SK-N-SH (cell line): Measurements from ENCODE around the gene CHCHD5. TPM values are rescaled to one million over a fixed set of nuclear protein-coding genes. Genes with fewer than 3 reads are reported as not detected.
A peak's percentile ranks its signal among the peaks of the same experiment; 100 is the strongest.

Experiments used
- CTCF ChIA-PET: fragments of 300-600, 350-600 bp; formaldehyde crosslinking; extraction: SDS; loops from one replicate; lab custom pipeline; 2021; lab: Yijun Ruan, JAX
- POLR2A ChIA-PET: fragments of 350-600 bp; sonication (Branson Sonifier 250); formaldehyde crosslinking; extraction: SDS; loops from one replicate; lab custom pipeline; 2020; ENCODE audit warnings: antibody characterized with exemption, inconsistent platforms; lab: Yijun Ruan, JAX
- DNase-seq: peaks from one replicate; pipeline ENCODE4 v3.0.0; 2012
- H2AFZ ChIP-seq: fragments of 200-600 bp; sonication (generic); 2 replicates; pipeline ENCODE4 v1.8.1; 2016; ENCODE audit warnings: antibody characterized with exemption, mild to moderate bottlenecking, low read depth
- H3F3A ChIP-seq: fragments of 200-600 bp; sonication (generic); replicated peaks from 2 replicates; pipeline ENCODE3; 2016; ENCODE audit warnings: antibody characterized with exemption, mild to moderate bottlenecking; ENCODE audit not compliant: insufficient read depth
- H3K27ac ChIP-seq, 2 experiments: fragments of 200-500 bp in 1 of 2; fragments of 200-600 bp in 1 of 2; sonication (Bioruptor generic) in 1 of 2; sonication (generic), shearing (Covaris generic) in 1 of 2; 2 replicates each; pipeline versions ENCODE4 v1.5.1 to v1.6.1; 2014 to 2016; ENCODE audit warnings: low read depth in 2 of 2, inconsistent platforms in 1 of 2, low read length in 1 of 2, mild to moderate bottlenecking in 1 of 2, mixed read lengths in 1 of 2
- H3K27me3 ChIP-seq: fragments of 200-600 bp; sonication (generic), shearing (Covaris generic); 2 replicates; pipeline ENCODE4 v1.6.1; 2016; ENCODE audit warnings: mixed run types; ENCODE audit not compliant: insufficient read depth
- H3K36me3 ChIP-seq, 2 experiments: fragments of 200-500 bp in 1 of 2; fragments of 200-600 bp in 1 of 2; sonication (Bioruptor generic) in 1 of 2; sonication (generic) in 1 of 2; replicated peaks in 1 of 2; 2 replicates each; pipeline versions ENCODE3 to v1.5.1; 2014 to 2016; ENCODE audit warnings: low read length in 1 of 2, mild to moderate bottlenecking in 1 of 2; ENCODE audit not compliant: insufficient read depth in 2 of 2, control insufficient read depth in 1 of 2
- H3K4me1 ChIP-seq, 2 experiments: fragments of 200-500 bp in 1 of 2; fragments of 200-600 bp in 1 of 2; sonication (Bioruptor generic) in 1 of 2; sonication (generic), shearing (Covaris generic) in 1 of 2; 2 replicates each; pipeline versions ENCODE4 v1.5.1 to v1.6.1; 2014 to 2016; ENCODE audit warnings: low read depth in 1 of 2, low read length in 1 of 2, mixed run types in 1 of 2; ENCODE audit not compliant: insufficient read depth in 2 of 2, control insufficient read depth in 1 of 2
- H3K4me2 ChIP-seq: fragments of 200-600 bp; sonication (generic), shearing (Covaris generic); 2 replicates; pipeline ENCODE4 v1.6.1; 2017; ENCODE audit warnings: mixed run types
- H3K4me3 ChIP-seq, 2 experiments: fragments of 200-500 bp in 1 of 2; fragments of 200-600 bp in 1 of 2; sonication (Bioruptor generic) in 1 of 2; sonication (generic), shearing (Covaris generic) in 1 of 2; 2 replicates each; pipeline versions ENCODE4 v1.5.1 to v1.8.1; 2014 to 2016; ENCODE audit warnings: low read depth in 2 of 2, inconsistent platforms in 1 of 2, low read length in 1 of 2, mild to moderate bottlenecking in 1 of 2, mixed read lengths in 1 of 2, moderate library complexity in 1 of 2
- H3K79me2 ChIP-seq: fragments of 200-600 bp; sonication (generic); 2 replicates; pipeline ENCODE4 v1.8.1; 2017; ENCODE audit warnings: mild to moderate bottlenecking; ENCODE audit not compliant: insufficient read depth
- H3K9ac ChIP-seq: fragments of 200-600 bp; sonication (generic); 2 replicates; pipeline ENCODE4 v1.6.1; 2017; ENCODE audit warnings: mixed run types
- H3K9me2 ChIP-seq: fragments of 200-600 bp; sonication (generic); 2 replicates; pipeline ENCODE4 v1.6.1; 2017; ENCODE audit warnings: mixed run types
- H3K9me3 ChIP-seq: fragments of 200-600 bp; sonication (generic); 2 replicates; pipeline ENCODE4 v1.6.1; 2017; ENCODE audit warnings: mixed run types, mild to moderate bottlenecking, moderate library complexity
- H4K20me1 ChIP-seq: fragments of 200-600 bp; sonication (generic); 2 replicates; pipeline ENCODE4 v1.6.1; 2017; ENCODE audit warnings: mild to moderate bottlenecking, mixed run types; ENCODE audit not compliant: insufficient read depth
- CHD2 ChIP-seq: fragments of 150-350 bp; IDR thresholded peaks from 2 replicates; pipeline ENCODE4 v1.6.1; 2018; ENCODE audit warnings: low read length; ENCODE audit not compliant: partially characterized antibody
- EP300 ChIP-seq, 2 experiments: IDR thresholded peaks; 2 replicates each; pipeline versions ENCODE4 v1.4.0 to v1.6.1; 2012; ENCODE audit warnings: borderline replicate concordance in 1 of 2, low read depth in 1 of 2, low read length in 1 of 2
- FOSL2 ChIP-seq: IDR thresholded peaks from 2 replicates; pipeline ENCODE4 v1.4.0; 2012; ENCODE audit warnings: low read depth, mild to moderate bottlenecking, moderate library complexity, borderline replicate concordance
- FOXM1 ChIP-seq: IDR thresholded peaks from 2 replicates; pipeline ENCODE4 v1.4.0; 2012; ENCODE audit warnings: low read depth, mild to moderate bottlenecking
- GATA2 ChIP-seq: sonication (generic); formaldehyde crosslinking; IDR thresholded peaks from 2 replicates; pipeline ENCODE4 v1.5.0; 2020; ENCODE audit warnings: mild to moderate bottlenecking, missing genetic modification reagents
- JUND ChIP-seq: IDR thresholded peaks from 2 replicates; pipeline ENCODE4 v1.4.0; 2012
- NRF1 ChIP-seq: IDR thresholded peaks from 2 replicates; pipeline ENCODE4 v1.6.1; 2012; ENCODE audit warnings: low read depth, mild to moderate bottlenecking, low read length
- RCOR1 ChIP-seq: fragments of 150-350 bp; IDR thresholded peaks from 2 replicates; pipeline ENCODE4 v1.6.1; 2017; ENCODE audit warnings: antibody characterized with exemption, low read length
- RFX5 ChIP-seq: IDR thresholded peaks from 2 replicates; pipeline ENCODE4 v1.6.1; 2012; ENCODE audit warnings: mild to moderate bottlenecking, improper control_type of control experiment, low read length
- SIN3A ChIP-seq: IDR thresholded peaks from 2 replicates; pipeline ENCODE4 v1.6.1; 2012; ENCODE audit warnings: low read depth, mild to moderate bottlenecking, low read length, moderate library complexity, borderline replicate concordance
- SMC3 ChIP-seq: IDR thresholded peaks from 2 replicates; pipeline ENCODE4 v1.6.1; 2012; ENCODE audit warnings: low read depth, low read length, improper control_type of control experiment
- TAF1 ChIP-seq: IDR thresholded peaks from 2 replicates; pipeline ENCODE4 v1.6.1; 2012; ENCODE audit warnings: low read depth, mild to moderate bottlenecking, low read length, moderate library complexity, borderline replicate concordance
- TEAD4 ChIP-seq: IDR thresholded peaks from 2 replicates; pipeline ENCODE4 v1.4.0; 2012; ENCODE audit warnings: mild to moderate bottlenecking, borderline replicate concordance; ENCODE audit not compliant: insufficient read depth
- WGBS: methylation state at CpG from one replicate; pipeline ENCODE4 v1.1.6; 2017; ENCODE audit warnings: low lambda C conversion rate; 5-methylcytosine and 5-hydroxymethylcytosine counted together
- polyA plus RNA-seq, 3 experiments: library from polyadenylated mRNA; depleted of rRNA; stranded (reverse); fragments of >200 nt; gene quantifications; 2 replicates each; pipeline ENCODE4 v1.2.3, GENCODE V29; 2012
- TF ChIP-seq, protein P1 (sequence below): IDR thresholded peaks from 2 replicates; pipeline ENCODE4 v1.4.0; 2012; ENCODE audit warnings: low read depth
- TF ChIP-seq, protein P2 (sequence below): IDR thresholded peaks from 2 replicates; pipeline ENCODE4 v1.4.0; 2012; ENCODE audit warnings: low read depth, borderline replicate concordance
- TF ChIP-seq, protein P3 (sequence below): IDR thresholded peaks from 2 replicates; pipeline ENCODE4; 2012

The CHCHD5 gene
- polyA plus RNA-seq, 1 of the 3 experiments (the other 2 are of a cell fraction): 55.9 TPM

DNA sequence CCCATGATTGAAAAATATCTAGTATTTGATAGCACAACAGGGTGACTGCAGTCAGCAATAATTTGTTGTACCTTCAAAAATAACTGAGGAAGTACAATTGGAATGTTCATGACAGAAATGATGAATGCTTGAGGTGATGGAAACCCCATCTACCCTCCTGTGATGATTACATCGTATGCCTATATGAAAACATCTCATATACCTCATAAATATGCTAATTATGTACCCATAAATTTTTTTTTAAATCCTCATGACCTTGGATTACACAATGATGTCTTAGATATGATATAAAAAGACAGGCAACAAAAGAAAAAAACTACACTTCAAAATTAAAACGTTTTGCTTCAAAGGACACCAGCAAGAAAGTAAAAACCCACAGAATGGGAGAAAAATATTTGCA lies 43.5 kb upstream of the CHCHD5 start:
- H3K4me3 ChIP-seq: peak overlapping the region; percentile 97 to 99; a peak in 3 of 4 replicates
- 52% methylated on average over 2 of the region's 2 CpGs for WGBS
- H3K4me1 ChIP-seq: peaks cover 3 to 5% of the 10 kb centered on the region in 2 experiments; a peak in 2 of 4 replicates
- peak overlapping the region; percentile 90 for H3K4me2 ChIP-seq
- peaks cover 11% of the 10 kb centered on the region for H3F3A ChIP-seq
- ChIA-PET CTCF (interaction anchor here (0.8 to 1.1 kb wide), 3 partner anchors 52 to 59 kb away, joined by 3 to 4 read pairs (median 3); no protein-coding TSS in a partner anchor), POLR2A (no interaction called here)
- TF ChIP-seq FOXM1 (no peak), JUND (no peak), RFX5 (no peak), EP300 (IDR thresholded peaks at IDR 0.05; ENCODE audit: borderline replicate concordance in 1 of 2, low read depth in 1 of 2, low read length in 1 of 2) (no peak), GATA2 (CRISPR knock-in tag) (no peak), RCOR1 (no peak), SIN3A (no peak), TAF1 (no peak), SMC3 (no peak), CHD2 (no peak), NRF1 (no peak), FOSL2 (no peak), TEAD4 (no peak)
- TF ChIP-seq, protein P1, sequence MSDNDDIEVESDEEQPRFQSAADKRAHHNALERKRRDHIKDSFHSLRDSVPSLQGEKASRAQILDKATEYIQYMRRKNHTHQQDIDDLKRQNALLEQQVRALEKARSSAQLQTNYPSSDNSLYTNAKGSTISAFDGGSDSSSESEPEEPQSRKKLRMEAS: no peak
- TF ChIP-seq, protein P2, sequence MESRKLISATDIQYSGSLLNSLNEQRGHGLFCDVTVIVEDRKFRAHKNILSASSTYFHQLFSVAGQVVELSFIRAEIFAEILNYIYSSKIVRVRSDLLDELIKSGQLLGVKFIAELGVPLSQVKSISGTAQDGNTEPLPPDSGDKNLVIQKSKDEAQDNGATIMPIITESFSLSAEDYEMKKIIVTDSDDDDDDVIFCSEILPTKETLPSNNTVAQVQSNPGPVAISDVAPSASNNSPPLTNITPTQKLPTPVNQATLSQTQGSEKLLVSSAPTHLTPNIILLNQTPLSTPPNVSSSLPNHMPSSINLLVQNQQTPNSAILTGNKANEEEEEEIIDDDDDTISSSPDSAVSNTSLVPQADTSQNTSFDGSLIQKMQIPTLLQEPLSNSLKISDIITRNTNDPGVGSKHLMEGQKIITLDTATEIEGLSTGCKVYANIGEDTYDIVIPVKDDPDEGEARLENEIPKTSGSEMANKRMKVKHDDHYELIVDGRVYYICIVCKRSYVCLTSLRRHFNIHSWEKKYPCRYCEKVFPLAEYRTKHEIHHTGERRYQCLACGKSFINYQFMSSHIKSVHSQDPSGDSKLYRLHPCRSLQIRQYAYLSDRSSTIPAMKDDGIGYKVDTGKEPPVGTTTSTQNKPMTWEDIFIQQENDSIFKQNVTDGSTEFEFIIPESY: no peak
- TF ChIP-seq, protein P3, sequence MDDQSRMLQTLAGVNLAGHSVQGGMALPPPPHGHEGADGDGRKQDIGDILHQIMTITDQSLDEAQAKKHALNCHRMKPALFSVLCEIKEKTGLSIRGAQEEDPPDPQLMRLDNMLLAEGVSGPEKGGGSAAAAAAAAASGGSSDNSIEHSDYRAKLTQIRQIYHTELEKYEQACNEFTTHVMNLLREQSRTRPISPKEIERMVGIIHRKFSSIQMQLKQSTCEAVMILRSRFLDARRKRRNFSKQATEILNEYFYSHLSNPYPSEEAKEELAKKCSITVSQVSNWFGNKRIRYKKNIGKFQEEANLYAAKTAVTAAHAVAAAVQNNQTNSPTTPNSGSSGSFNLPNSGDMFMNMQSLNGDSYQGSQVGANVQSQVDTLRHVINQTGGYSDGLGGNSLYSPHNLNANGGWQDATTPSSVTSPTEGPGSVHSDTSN: no peak
- H3K36me3 ChIP-seq: peaks cover 0 to 4% of the 10 kb centered on the region in 2 experiments
- peak overlapping the region; percentile 79 to 98; a peak in 3 of 4 replicates for H3K27ac ChIP-seq
- no peaks in the 10 kb centered on the region for H3K27me3 ChIP-seq
- 0 out of 2 replicates have a peak, but pooled peaks cover 4% of the 10 kb centered on the region for H4K20me1 ChIP-seq
- DNase-seq: no peak
- H3K9me3 ChIP-seq: no peaks in the 10 kb centered on the region
- H2AFZ ChIP-seq: peak overlapping the region; percentile 84
- peaks cover 36% of the 10 kb centered on the region for H3K79me2 ChIP-seq
- peak overlapping the region; percentile 82; the same call in 1 of the 2 replicates for H3K9ac ChIP-seq
- no peaks in the 10 kb centered on the region for H3K9me2 ChIP-seq
